Gastrocnemius medialis (tissue), 4 donors: ENCODE measurements around the gene RAN.
"Not testable (repeated sequence)": the region's sequence is repeated elsewhere in the genome, so short reads cannot be mapped to it uniquely, and the experiment has no call there.

Experiments used
- POLR2A ChIP-seq, 2 donors: fragments of 450-650 bp; IDR thresholded peaks; one replicate each; pipeline ENCODE4 v1.6.1; 2017; ENCODE audit warnings: antibody characterized with exemption in 2 of 2, mild to moderate bottlenecking in 2 of 2, moderate library complexity in 2 of 2
- TF ChIP-seq, protein P1 (sequence below), 5 experiments: fragments of 450-650 bp in 3 of 5; fragments of 200-600 bp in 2 of 5; sonication (generic) in 2 of 5; IDR thresholded peaks in 4 of 5; conservative IDR thresholded peaks in 1 of 5; 1 replicate in 4 of 5; 2 replicates in 1 of 5; pipeline ENCODE4 v1.5.1; 2016 to 2019; ENCODE audit warnings: antibody characterized with exemption in 5 of 5, mild to moderate bottlenecking in 3 of 5, moderate library complexity in 3 of 5

DNA sequence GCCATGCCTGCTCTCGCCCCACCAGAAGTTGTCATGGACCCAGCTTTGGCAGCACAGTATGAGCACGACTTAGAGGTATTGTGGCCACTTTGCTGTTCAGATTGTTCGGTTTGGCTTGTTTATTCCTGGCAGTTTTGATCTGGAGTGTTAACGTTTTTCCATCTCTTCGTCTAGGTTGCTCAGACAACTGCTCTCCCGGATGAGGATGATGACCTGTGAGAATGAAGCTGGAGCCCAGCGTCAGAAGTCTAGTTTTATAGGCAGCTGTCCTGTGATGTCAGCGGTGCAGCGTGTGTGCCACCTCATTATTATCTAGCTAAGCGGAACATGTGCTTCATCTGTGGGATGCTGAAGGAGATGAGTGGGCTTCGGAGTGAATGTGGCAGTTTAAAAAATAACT lies 3.8 kb downstream of the RAN start:
- TF ChIP-seq, protein P1, sequence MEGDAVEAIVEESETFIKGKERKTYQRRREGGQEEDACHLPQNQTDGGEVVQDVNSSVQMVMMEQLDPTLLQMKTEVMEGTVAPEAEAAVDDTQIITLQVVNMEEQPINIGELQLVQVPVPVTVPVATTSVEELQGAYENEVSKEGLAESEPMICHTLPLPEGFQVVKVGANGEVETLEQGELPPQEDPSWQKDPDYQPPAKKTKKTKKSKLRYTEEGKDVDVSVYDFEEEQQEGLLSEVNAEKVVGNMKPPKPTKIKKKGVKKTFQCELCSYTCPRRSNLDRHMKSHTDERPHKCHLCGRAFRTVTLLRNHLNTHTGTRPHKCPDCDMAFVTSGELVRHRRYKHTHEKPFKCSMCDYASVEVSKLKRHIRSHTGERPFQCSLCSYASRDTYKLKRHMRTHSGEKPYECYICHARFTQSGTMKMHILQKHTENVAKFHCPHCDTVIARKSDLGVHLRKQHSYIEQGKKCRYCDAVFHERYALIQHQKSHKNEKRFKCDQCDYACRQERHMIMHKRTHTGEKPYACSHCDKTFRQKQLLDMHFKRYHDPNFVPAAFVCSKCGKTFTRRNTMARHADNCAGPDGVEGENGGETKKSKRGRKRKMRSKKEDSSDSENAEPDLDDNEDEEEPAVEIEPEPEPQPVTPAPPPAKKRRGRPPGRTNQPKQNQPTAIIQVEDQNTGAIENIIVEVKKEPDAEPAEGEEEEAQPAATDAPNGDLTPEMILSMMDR (IDR thresholded peaks at IDR 0.05 in 4 of 5, conservative IDR thresholded peaks at IDR 0.05 in 1 of 5) = not testable (repeated sequence)
- TF ChIP-seq POLR2A (IDR thresholded peaks at IDR 0.05) = not testable (repeated sequence)
